ENCODE results near the gene FBXL2.

DNA sequence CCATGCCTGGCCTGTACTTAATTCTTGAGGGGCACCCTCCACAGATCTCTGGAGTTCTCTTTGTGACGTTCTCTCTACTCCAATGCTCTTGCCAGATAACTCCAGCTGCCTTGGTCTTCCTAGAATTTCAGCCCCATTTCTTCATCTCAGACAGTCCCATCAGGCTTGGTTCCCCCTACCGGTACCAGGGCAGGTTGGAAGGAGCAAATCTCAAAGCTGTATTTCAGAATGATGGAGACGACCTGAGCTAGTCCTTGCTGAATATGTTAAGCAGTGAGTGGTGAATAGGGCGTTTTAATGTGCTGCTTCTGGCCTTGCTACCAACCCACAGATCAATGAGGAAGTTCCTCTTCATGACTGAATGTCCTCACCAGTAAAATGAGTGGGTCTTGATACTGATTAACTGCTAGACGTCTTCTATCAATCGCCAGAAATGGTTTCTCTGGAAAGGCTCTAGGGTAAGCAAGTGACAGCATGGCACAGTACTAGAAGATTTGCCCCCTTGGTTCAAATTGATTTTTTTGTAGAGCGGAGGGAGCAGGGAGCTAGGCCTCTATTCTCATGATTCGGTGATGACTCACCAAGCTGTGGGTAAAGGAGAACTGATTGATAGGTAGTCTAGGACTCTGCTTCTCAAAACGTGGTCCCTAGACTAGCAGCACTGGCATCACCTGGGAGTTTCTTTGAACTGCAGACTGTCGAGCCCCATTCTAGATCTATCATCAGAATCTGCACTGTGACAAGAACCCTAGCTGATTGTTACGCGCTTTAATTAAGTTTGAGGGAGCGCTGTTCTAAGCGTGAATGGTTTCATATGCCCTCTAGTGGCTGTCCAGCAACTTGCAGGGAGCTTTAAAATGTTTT, 95.2 kb downstream of the FBXL2 start:
- TF ChIP-seq, protein P1, sequence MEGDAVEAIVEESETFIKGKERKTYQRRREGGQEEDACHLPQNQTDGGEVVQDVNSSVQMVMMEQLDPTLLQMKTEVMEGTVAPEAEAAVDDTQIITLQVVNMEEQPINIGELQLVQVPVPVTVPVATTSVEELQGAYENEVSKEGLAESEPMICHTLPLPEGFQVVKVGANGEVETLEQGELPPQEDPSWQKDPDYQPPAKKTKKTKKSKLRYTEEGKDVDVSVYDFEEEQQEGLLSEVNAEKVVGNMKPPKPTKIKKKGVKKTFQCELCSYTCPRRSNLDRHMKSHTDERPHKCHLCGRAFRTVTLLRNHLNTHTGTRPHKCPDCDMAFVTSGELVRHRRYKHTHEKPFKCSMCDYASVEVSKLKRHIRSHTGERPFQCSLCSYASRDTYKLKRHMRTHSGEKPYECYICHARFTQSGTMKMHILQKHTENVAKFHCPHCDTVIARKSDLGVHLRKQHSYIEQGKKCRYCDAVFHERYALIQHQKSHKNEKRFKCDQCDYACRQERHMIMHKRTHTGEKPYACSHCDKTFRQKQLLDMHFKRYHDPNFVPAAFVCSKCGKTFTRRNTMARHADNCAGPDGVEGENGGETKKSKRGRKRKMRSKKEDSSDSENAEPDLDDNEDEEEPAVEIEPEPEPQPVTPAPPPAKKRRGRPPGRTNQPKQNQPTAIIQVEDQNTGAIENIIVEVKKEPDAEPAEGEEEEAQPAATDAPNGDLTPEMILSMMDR (IDR thresholded peaks at IDR 0.05) = peak; percentile 81 to 94 (median 92)
- TF ChIP-seq POLR2AphosphoS5 (IDR thresholded peaks at IDR 0.05) = no peak
